ENCODE measurements around the gene WDR45B.

DNA sequence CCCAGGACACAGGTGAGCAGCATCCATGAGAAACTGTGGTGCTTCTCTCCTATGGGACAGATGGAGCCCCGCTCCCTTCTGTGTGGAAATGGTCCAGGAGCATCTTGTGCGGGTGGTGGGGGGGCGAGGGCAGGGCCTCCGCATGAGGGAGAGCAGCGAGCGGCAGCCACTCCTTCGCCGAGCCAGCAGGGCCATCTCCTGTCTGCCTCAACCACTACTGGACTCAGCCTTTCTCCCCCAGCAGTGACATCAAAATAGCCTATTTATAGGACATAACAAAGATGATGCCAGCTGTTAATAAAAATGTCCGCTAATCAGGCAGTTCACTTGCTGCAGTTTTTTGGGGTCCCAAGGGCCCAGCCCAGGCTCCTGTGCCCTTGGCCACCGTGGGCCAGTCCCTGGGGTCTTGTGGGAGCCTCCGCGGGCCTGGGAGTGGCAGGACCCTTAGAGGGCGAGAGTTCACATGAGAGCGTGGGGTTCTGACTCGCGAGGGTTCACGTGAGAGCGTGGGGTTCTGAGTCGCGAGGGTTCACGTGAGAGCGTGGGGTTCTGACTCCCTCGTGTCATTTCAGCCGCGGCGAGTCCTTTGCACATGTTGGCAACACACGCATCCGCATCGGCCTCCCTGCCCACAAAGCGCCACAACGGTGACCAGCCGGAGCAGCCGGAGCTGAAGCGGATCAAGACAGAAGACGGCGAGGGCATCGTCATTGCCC lies 47.4 kb downstream of the WDR45B start:
- TF ChIP-seq, protein P1, sequence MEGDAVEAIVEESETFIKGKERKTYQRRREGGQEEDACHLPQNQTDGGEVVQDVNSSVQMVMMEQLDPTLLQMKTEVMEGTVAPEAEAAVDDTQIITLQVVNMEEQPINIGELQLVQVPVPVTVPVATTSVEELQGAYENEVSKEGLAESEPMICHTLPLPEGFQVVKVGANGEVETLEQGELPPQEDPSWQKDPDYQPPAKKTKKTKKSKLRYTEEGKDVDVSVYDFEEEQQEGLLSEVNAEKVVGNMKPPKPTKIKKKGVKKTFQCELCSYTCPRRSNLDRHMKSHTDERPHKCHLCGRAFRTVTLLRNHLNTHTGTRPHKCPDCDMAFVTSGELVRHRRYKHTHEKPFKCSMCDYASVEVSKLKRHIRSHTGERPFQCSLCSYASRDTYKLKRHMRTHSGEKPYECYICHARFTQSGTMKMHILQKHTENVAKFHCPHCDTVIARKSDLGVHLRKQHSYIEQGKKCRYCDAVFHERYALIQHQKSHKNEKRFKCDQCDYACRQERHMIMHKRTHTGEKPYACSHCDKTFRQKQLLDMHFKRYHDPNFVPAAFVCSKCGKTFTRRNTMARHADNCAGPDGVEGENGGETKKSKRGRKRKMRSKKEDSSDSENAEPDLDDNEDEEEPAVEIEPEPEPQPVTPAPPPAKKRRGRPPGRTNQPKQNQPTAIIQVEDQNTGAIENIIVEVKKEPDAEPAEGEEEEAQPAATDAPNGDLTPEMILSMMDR (IDR thresholded peaks at IDR 0.05; ENCODE audit: low read length) = no peak
- TF ChIP-seq EZH2 (IDR thresholded peaks at IDR 0.05; ENCODE audit: borderline replicate concordance, low read length) = no peak

Measured in OCI-LY1 (cell line).